Dedifferentiated amniotic fluid mesenchymal stem cell (primary cell): ENCODE data around the gene SGIP1.
"Not testable (repeated sequence)": the region's sequence is repeated elsewhere in the genome, so short reads cannot be mapped to it uniquely, and the experiment has no call there.

Experiments
- DNase-seq: peaks from one replicate; pipeline ENCODE4 v3.0.0-alpha.2; 2016; ENCODE audit errors: extremely low spot score

SGIP1 gene

GRCh38 chr1:66681686-66682085 is 147.7 kb downstream of the SGIP1 start:
- no peak for DNase-seq

GRCh38 chr1:66682106-66682505 is 148.2 kb downstream of the SGIP1 start:
- no peak for DNase-seq

GRCh38 chr1:66684353-66684752 is 150.4 kb downstream of the SGIP1 start:
- DNase-seq: no peak

GRCh38 chr1:66685265-66685664 is 151.3 kb downstream of the SGIP1 start:
- no peak for DNase-seq

GRCh38 chr1:66685670-66686069 is 151.7 kb downstream of the SGIP1 start:
- DNase-seq: no peak

- DNase-seq: no peak
Observed at GRCh38 chr1:66686406-66686805, 152.5 kb downstream of the SGIP1 start.

- DNase-seq: no peak
Observed at GRCh38 chr1:66687358-66687757, 153.4 kb downstream of the SGIP1 start.

GRCh38 chr1:66690666-66691381 is 156.9 kb downstream of the SGIP1 start:
- DNase-seq: no peak

GRCh38 chr1:66692681-66693080 is 158.7 kb downstream of the SGIP1 start:
- DNase-seq: no peak

GRCh38 chr1:66693856-66694255 is 159.9 kb downstream of the SGIP1 start:
- DNase-seq: no peak

GRCh38 chr1:66695116-66695515 is 161.2 kb downstream of the SGIP1 start:
- no peak for DNase-seq

- DNase-seq: no peak
Observed at GRCh38 chr1:66696771-66697170, 162.8 kb downstream of the SGIP1 start.

GRCh38 chr1:66699213-66699612 is 165.3 kb downstream of the SGIP1 start:
- no peak for DNase-seq

GRCh38 chr1:66704177-66704875 is 170.4 kb downstream of the SGIP1 start:
- DNase-seq: no peak

- no peak for DNase-seq
Observed at GRCh38 chr1:66705110-66705509, 171.2 kb downstream of the SGIP1 start.

- no peak for DNase-seq
Observed at GRCh38 chr1:66711420-66711819, 177.5 kb downstream of the SGIP1 start.

- no peak for DNase-seq
Observed at GRCh38 chr1:66712839-66713238, 178.9 kb downstream of the SGIP1 start.

- DNase-seq: no peak
Observed at GRCh38 chr1:66723985-66724384, 190.0 kb downstream of the SGIP1 start.

- DNase-seq: peak; percentile 71
Observed at GRCh38 chr1:66725885-66726665, 192.1 kb downstream of the SGIP1 start.

- no peak for DNase-seq
Observed at GRCh38 chr1:66728021-66728420, 194.1 kb downstream of the SGIP1 start.

GRCh38 chr1:66728716-66729115 is 194.8 kb downstream of the SGIP1 start:
- not testable (repeated sequence) for DNase-seq

GRCh38 chr1:66729119-66729518 is 195.2 kb downstream of the SGIP1 start:
- DNase-seq: no peak

GRCh38 chr1:66729523-66729922 is 195.6 kb downstream of the SGIP1 start:
- no peak for DNase-seq
